ENCODE results near the gene MYOD1.

Gene MYOD1

GRCh38 chr11:17703951-17704350 lies 15.4 kb upstream of the MYOD1 start:
- DNase-seq = no peak

GRCh38 chr11:17707830-17708229 lies 11.5 kb upstream of the MYOD1 start:
- no peak for DNase-seq

GRCh38 chr11:17711836-17712235 lies 7.5 kb upstream of the MYOD1 start:
- no peak for DNase-seq

DNA sequence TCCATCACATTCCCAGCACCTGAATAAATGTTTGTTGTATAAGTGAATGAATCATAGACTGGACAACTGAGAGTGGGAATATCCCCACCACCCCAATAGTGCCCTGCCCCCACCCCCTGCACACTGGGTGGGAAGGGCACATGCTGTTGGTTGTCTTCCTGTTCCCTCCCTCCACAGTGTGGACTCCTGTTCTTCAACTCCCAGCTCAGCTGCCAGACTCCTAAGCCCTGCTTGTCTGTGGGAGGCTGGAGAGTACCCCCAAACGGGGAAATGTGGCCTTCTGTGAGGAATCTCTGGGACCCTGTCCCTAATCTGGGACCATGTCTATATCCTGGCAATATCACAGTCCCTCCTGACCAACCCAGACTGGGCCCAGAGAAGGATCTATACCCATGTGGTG lies 5.5 kb upstream of the MYOD1 start:
- DNase-seq = no peak

DNA sequence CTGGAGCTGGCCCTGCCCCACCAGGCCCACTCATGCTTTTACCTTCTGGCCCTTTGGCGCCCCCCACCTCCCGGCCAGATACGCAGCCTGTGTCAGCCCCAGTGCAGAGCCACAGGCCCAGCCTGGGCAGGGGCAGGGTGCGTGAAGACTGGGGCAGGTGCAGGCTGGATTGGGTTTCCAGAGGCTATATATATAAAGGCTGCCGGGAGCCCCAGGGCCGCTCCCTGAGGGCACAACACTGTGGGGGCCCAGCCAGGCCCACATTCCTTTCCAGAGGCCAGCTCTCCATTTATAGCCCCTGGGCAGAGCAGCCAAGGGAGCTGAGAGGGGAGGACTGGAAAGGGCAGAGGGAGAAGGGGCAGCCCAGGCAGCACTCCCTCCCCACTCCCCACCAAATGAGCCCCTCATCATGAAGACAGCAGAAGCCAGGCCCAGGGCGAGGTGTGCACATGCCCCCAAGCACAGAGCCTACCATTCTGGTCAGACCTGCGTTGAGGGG lies 5.0 kb upstream of the MYOD1 start:
- no peak for DNase-seq

GRCh38 chr11:17714870-17715269 lies 4.5 kb upstream of the MYOD1 start:
- DNase-seq = no peak

GRCh38 chr11:17716807-17717206 lies 2.6 kb upstream of the MYOD1 start:
- no peak for DNase-seq

GRCh38 chr11:17718015-17718414 lies 1.4 kb upstream of the MYOD1 start:
- DNase-seq = no peak

GRCh38 chr11:17718510-17718962 lies 835 bp upstream of the MYOD1 start:
- no peak for DNase-seq

GRCh38 chr11:17719938-17720795 lies 796 bp downstream of the MYOD1 start:
- no peak for DNase-seq

DNA sequence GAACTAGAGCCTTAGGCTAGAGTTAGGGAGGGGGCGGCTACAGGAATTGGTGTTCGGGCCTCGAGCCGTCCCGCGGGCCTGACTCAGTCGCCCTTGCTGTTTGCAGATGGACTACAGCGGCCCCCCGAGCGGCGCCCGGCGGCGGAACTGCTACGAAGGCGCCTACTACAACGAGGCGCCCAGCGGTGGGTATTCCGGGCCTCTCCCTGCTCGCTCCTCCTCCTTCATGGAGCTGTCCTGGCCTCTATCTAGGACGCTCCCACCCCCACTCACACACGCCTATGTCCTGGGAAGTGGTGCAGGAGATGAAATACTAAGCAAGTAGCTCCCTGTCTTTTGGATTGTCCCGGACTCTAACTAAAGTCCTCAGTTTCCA lies 1.4 kb downstream of the MYOD1 start:
- DNase-seq = no peak

GRCh38 chr11:17721242-17721999 lies 2.0 kb downstream of the MYOD1 start:
- DNase-seq = no peak

- DNase-seq = no peak
Measured at GRCh38 chr11:17722000-17722643, 2.8 kb downstream of the MYOD1 start.

GRCh38 chr11:17724020-17724908 lies 4.9 kb downstream of the MYOD1 start:
- DNase-seq = no peak

DNA sequence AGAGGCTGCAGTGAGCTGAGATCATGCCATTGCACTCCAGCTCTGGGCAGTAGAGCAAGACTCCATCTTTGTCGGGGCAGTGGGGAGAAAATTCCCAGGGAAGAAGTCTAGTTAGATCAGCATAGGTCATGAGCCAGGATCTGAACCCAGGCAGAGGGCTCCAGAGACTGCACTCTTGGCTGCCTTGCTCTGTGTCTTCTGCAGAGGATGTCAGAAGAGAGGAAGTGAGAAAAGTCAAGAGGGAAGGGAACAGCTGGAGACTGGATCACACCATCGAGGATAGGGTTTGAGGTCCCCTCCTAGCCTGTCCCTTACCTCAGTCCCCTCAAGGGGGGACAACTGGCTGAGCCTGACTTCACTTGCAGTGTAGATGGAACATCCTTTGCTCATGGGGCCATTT lies 5.8 kb downstream of the MYOD1 start:
- DNase-seq = no peak

DNA sequence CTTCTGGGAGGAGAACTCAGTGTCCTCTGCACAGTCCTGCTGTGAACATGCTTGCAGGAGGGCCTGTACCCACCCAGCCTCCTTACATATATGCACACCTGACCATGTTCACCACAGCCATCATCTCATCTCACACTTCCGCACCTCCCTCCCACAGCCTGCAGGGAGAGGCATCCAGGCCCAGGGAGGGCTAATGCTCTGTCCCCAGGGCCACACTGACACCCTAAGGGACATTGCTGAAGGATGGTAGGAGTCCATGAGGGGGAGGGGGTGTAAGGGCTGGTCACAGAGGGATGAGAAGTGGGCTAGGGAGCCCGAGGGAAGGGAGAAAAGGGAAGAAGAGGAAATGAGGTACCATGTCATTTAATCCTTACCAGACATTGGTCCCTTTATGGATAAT lies 10.8 kb downstream of the MYOD1 start:
- DNase-seq = no peak

DNA sequence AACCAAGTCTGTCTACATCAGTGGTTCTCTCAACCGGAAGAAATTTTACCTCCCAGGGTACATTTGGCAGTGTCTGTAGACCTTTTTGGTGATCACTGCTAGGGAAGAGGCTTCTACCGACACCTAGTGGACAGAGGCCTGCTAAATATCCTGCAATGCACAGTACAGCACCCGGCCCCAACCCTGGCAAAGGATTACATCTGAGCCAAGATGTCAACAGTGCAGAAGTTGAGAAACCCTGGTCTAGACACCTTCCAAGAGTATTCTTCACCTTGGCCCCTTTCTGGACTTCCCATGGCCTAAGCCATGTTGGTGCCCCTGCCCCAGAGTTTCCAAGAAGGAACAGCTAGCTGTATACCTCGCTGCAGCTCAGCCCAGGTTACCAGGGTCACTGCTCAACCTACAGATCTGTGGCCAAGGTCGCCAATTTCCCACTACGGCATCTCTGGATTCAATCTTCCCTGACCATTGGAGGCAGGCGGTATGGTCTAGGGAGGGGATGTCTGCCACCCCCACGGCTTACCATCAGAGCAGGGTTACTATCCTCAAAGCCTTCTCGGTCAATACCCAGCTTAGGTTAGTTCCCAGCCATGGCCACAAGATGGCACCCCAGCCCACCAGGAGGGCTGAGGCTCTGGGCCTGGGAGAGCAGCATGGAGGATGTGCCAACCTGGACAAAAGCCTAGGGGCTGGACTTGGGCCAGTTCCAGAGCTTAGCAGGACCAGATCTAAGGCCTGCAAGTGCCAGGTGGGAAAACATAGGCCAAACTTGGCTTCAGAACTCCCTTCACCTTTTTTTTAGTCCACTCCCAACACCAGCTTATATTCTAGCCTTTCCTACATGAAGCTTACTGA lies 11.5 kb downstream of the MYOD1 start:
- DNase-seq = peak; percentile 15 to 39

- no peak for DNase-seq
Measured at GRCh38 chr11:17733261-17733660, 13.9 kb downstream of the MYOD1 start.

- no peak for DNase-seq
Measured at GRCh38 chr11:17734418-17734911, 15.1 kb downstream of the MYOD1 start, which contains the start of gene KCNC1. Gene KCNC1, plus strand, starts transcription at chr11:17734781. Its CDS starts 1,222 bp downstream, at chr11:17736003.

DNA sequence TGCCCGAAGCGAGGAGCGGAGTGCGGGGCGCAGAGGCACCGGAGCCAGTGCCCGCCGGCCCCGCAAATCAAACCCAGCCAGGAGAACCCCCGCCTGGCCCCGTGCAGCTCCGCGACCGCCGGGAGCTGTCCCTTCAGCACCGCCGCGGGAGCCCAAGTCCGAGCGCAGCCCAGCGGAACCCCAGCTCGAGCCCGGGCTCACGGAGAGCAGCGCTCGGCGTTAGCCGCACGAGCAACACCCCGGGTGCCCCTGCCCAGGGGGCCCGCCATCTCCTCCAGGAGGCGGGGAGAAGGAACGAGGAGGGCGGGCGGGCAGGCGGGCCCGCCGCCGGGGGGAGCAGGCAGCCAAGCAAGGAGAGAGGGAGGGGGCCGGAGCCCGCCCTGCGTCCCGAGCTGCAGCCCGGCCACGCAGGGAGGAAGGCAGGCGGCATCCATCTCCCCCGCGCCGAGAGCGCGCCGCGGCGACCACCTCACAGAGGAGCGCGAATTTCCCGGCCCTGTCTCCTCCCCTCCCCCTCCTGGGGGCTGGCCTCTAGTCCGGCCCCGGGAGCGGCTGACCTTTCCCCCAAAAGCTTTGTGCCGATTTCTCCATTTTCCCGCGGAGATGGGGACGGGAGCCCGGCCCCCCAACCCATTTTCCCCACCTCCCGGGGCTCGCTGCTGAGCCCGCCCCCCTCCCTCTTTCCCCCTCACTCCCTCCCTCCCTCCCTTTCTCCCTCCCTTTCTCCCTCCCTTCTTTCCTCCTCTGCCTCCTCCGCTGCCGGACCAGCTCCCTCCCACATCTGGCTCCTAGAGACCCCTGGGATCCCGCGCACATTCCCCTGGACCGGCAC lies 15.8 kb downstream of the MYOD1 start:
- DNase-seq = no peak
